Activated naive CD4-positive, alpha-beta T cell treated with anti-CD3 and anti-CD28 coated beads for 36 hours (primary cell): ENCODE data around the gene MYF5. TPM values are rescaled to one million over a fixed set of nuclear protein-coding genes. Genes with fewer than 3 reads are reported as not detected.

ENCODE experiments used
- CTCF ChIA-PET: fragments of 350-600 bp; sonication (Branson Sonifier 250); formaldehyde crosslinking; loops from one replicate; lab custom pipeline; 2021; ENCODE audit warnings: antibody characterized with exemption; lab: Charles Lee
- DNase-seq: peaks from one replicate; pipeline ENCODE4 v3.0.0-alpha.2; 2020
- H3K27ac Mint-ChIP-seq: one replicate; pipeline ENCODE4 v1.8.0; 2021; ENCODE audit warnings: mild to moderate bottlenecking, mixed read lengths
- H3K27me3 Mint-ChIP-seq: one replicate; pipeline ENCODE4 v1.8.0; 2021; ENCODE audit warnings: low read depth, mixed read lengths
- H3K36me3 Mint-ChIP-seq: one replicate; pipeline ENCODE4 v1.8.0; 2021; ENCODE audit warnings: low read depth, mixed read lengths
- H3K4me1 Mint-ChIP-seq: one replicate; pipeline ENCODE4 v1.8.0; 2021; ENCODE audit warnings: low read depth, mixed read lengths
- H3K4me3 Mint-ChIP-seq: one replicate; pipeline ENCODE4 v1.8.0; 2021; ENCODE audit warnings: mild to moderate bottlenecking, moderate library complexity, mixed read lengths
- H3K9me3 Mint-ChIP-seq: one replicate; pipeline ENCODE4 v1.8.0; 2021; ENCODE audit warnings: mixed read lengths
- intact Hi-C: fragments of 100-400 bp; cut with micrococcal nuclease; formaldehyde crosslinking; loops from one replicate; pipeline ENCODE4 v1.15.1; 2023
- total RNA-seq, 2 experiments: library from RNA; stranded (reverse); gene quantifications; one replicate each; pipeline ENCODE4 v1.2.3, GENCODE V29; 2021

The MYF5 gene
- total RNA-seq, 2 experiments from 2014 or later = not detected

DNA sequence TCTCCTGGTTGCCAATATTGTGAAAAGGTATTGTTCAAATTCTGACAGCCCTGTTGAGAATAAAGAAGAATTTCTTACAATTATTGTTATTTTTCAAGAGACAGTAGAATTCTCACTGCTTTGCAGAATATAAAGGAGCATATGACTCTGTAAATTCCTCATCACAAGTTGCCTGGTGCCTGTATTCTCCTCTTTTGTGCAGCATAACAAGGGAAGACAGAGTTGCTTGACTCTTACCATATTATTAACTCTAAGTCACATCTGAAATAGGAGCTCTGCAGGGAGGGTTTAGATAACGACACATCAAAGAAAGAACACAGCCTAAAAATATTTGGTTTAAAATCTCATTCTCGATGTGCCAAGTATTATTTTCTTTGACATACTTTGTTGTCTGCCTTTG lies 31.1 kb downstream of the MYF5 start:
- CTCF ChIA-PET = no interaction called here
- H3K36me3 Mint-ChIP-seq = no peaks in the 10 kb centered on the region
- H3K27ac Mint-ChIP-seq = no peak overlapping the region
- no peak for DNase-seq
- intact Hi-C loops = no loop called here
- no peak overlapping the region for H3K4me3 Mint-ChIP-seq
- no peaks in the 10 kb centered on the region for H3K9me3 Mint-ChIP-seq
- H3K4me1 Mint-ChIP-seq = no peaks in the 10 kb centered on the region
- H3K27me3 Mint-ChIP-seq = no peaks in the 10 kb centered on the region

DNA sequence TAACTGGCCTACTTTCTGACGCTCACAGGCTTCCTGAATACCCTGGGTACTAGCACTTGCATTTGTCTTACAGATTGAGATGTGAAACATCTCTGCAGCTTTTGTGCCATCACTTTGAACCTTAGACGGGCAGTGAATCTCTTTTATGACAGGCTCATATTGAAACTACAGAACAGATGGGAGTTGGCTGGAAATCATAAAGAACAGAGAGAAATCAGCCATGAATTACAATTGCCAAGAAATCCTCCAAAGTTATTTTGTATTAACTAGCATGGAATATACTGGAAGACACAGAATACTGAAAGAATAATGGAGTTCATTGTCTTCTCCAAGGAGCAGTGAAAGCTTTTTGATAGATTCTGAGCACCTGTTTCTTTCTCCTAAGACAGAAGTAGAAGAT lies 32.7 kb downstream of the MYF5 start:
- H3K9me3 Mint-ChIP-seq = no peaks in the 10 kb centered on the region
- CTCF ChIA-PET = interaction anchor here (0.6 kb wide), 1 partner anchor 40 kb away, joined by 4 read pairs; no protein-coding TSS in a partner anchor
- no peak overlapping the region for H3K4me3 Mint-ChIP-seq
- H3K27me3 Mint-ChIP-seq = no peaks in the 10 kb centered on the region
- no peak for DNase-seq
- H3K4me1 Mint-ChIP-seq = no peaks in the 10 kb centered on the region
- intact Hi-C loops = no loop called here
- no peaks in the 10 kb centered on the region for H3K36me3 Mint-ChIP-seq
- H3K27ac Mint-ChIP-seq = no peak overlapping the region

DNA sequence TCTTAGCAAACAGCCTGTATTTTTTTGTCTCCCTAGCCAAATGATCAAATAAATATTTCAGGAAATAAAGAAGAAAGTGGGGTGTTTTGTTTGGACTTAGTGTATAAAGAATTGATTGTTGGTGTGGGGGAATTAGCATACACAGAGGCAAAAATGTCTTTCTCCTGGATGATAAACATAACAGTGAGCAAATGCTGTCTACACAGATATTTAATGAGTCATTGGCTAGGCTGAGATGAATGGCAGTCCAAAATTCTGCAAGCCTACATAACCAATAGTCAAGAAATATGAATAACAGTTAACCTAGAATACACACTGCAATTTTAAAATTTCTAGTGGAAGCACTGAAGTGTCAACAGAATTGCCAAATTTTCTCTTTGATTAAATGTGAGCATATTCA lies 35.8 kb downstream of the MYF5 start:
- no peak for DNase-seq
- H3K4me3 Mint-ChIP-seq = no peak overlapping the region
- CTCF ChIA-PET = no interaction called here
- H3K27me3 Mint-ChIP-seq = no peaks in the 10 kb centered on the region
- no peaks in the 10 kb centered on the region for H3K36me3 Mint-ChIP-seq
- H3K9me3 Mint-ChIP-seq = no peaks in the 10 kb centered on the region
- H3K27ac Mint-ChIP-seq = no peak overlapping the region
- no peaks in the 10 kb centered on the region for H3K4me1 Mint-ChIP-seq
- intact Hi-C loops = no loop called here

DNA sequence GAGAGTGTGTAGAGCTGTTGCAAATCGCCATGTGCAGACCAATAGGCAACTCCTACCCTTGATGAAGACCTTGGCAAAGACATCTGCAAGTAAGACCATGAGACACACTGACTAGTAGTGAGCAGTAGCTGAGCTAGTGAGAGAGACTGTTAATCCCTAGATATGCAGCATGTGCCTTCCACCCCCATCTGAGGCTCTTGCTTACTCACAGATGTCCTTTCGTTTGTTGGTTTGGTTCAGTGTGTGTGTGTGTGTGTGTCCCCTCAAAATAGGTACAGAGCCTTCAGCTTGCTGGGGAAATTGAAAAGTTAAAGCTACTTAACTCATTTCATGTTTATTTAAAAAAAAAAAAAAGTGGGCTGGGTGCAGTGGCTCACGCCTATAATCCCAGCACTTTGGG lies 37.6 kb downstream of the MYF5 start:
- no peak overlapping the region for H3K4me3 Mint-ChIP-seq
- no peaks in the 10 kb centered on the region for H3K4me1 Mint-ChIP-seq
- CTCF ChIA-PET = no interaction called here
- no peak overlapping the region for H3K27ac Mint-ChIP-seq
- intact Hi-C loops = no loop called here
- no peaks in the 10 kb centered on the region for H3K36me3 Mint-ChIP-seq
- no peak for DNase-seq
- peaks cover 1% of the 10 kb centered on the region for H3K9me3 Mint-ChIP-seq
- H3K27me3 Mint-ChIP-seq = no peaks in the 10 kb centered on the region

DNA sequence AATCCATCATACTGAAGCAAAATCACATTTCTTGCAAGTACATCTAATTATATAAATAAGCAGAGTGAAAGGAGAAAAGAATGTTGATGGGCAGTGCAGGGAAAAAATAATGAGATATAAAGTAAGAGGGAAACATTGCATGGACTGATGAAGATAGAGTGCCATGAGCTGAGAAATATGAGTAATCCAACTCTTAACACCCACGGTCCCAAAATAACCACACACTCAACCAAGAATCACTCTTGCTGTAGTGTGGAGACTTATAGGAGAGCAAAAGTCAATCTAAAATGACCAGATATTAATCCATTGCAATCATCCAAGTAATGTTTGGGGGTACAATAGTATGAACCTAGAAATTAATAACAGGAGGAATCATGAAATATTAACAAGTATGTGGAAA lies 40.2 kb downstream of the MYF5 start:
- Mint-ChIP-seq H3K27me3 (no peaks in the 10 kb centered on the region), H3K36me3 (no peaks in the 10 kb centered on the region), H3K4me1 (no peaks in the 10 kb centered on the region), H3K4me3 (no peak overlapping the region), H3K9me3 (peaks cover 3% of the 10 kb centered on the region), H3K27ac (no peak overlapping the region)
- intact Hi-C loops = no loop called here
- DNase-seq = no peak
- CTCF ChIA-PET = no interaction called here

DNA sequence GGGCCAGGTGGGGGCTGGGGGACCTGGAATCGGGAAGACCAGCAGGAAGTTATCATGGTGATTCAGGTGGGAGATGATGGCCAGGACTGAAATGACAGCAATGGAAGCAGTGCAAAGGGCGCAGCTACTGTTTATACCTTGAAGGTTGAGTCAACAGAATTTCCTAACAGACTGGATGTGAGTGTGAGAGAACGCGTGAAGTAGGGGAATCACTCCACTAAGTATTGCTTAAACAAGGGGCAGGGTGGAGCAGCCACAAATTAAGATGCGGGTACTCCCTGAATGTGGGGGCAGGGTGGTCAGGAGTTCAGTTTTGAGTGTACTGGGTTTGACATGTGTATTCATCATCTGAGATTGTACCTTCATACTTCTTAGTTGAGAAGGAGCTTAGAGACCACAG lies 45.1 kb downstream of the MYF5 start:
- Mint-ChIP-seq H3K9me3 (peaks cover 3% of the 10 kb centered on the region), H3K4me1 (no peaks in the 10 kb centered on the region), H3K36me3 (no peaks in the 10 kb centered on the region), H3K27ac (no peak overlapping the region), H3K27me3 (no peaks in the 10 kb centered on the region), H3K4me3 (no peak overlapping the region)
- intact Hi-C loops = loop anchor here (5.0 kb wide), 1 partner anchor 570 kb away; no protein-coding TSS in a partner anchor
- CTCF ChIA-PET = no interaction called here
- DNase-seq = no peak

DNA sequence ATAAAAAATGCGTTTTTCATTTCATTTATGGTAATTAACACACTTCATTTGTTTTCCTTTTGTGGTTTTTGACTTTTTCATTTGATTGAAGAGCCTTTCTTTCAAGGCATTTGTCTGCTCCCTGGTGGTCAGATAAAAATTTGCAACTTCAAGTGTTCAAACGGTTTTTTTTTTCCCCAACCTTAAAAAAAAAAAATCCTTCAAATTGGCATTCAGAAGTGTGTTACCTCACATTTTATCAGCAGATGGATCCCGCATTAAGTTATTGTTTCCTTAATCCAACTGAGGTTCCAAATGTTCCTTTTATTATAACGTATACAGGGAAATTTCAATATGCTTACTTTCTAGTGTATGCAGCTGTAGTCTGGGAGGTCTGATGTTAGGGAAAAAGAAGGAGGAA lies 47.2 kb downstream of the MYF5 start:
- Mint-ChIP-seq H3K4me1 (no peaks in the 10 kb centered on the region), H3K36me3 (no peaks in the 10 kb centered on the region), H3K27ac (no peak overlapping the region), H3K27me3 (no peaks in the 10 kb centered on the region), H3K4me3 (no peak overlapping the region), H3K9me3 (peaks cover 2% of the 10 kb centered on the region)
- CTCF ChIA-PET = interaction anchor here (1.1 kb wide), 1 partner anchor 351 kb away, joined by 3 read pairs; no protein-coding TSS in a partner anchor
- intact Hi-C loops = loop anchor here (1.0 to 5.0 kb wide), 3 partner anchors 291 to 572 kb away; no protein-coding TSS in a partner anchor
- peak; percentile 9 for DNase-seq

DNA sequence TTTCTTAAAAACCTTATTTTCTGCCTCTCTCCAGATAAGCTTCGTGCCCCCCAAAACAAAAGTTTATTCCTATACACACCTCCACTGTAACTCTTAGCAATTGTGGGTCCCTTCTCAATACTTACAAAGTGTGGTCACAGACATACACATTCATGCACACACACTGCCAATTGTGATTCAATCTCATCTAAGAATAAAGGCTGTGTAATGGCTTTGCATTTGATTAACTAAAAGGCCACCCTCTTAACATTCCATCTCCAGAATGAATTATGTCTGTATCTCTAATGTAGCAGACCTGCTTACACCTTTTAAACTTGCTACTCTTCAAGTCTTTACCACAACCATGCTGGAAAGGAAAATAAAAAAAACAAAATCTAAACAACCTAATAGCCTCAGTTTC lies 49.5 kb downstream of the MYF5 start:
- no peaks in the 10 kb centered on the region for H3K27me3 Mint-ChIP-seq
- no peaks in the 10 kb centered on the region for H3K36me3 Mint-ChIP-seq
- no peaks in the 10 kb centered on the region for H3K4me1 Mint-ChIP-seq
- H3K4me3 Mint-ChIP-seq = no peak overlapping the region
- H3K27ac Mint-ChIP-seq = no peak overlapping the region
- CTCF ChIA-PET = no interaction called here
- no peak for DNase-seq
- H3K9me3 Mint-ChIP-seq = no peaks in the 10 kb centered on the region
- intact Hi-C loops = no loop called here

DNA sequence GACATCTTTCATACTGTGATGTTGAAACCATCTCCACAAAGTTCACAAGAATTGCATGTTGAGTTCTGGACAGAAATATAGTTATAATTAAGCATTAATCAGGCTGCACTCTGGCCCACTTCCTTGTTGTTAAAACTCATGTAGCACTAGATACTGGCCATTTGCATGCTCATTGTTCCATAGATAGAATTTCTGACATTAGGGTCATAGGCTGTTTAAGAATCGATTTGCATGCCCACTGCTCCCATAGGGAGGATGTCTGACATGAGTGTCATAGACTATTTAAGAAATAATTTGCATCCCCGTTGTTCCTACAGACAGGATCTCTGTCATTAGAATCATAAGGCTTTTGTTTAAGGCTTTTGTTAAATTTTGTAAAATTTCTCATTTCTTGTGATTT lies 50.2 kb downstream of the MYF5 start:
- intact Hi-C loops = no loop called here
- Mint-ChIP-seq H3K36me3 (no peaks in the 10 kb centered on the region), H3K27me3 (no peaks in the 10 kb centered on the region), H3K9me3 (no peaks in the 10 kb centered on the region), H3K4me3 (no peak overlapping the region), H3K27ac (no peak overlapping the region), H3K4me1 (no peaks in the 10 kb centered on the region)
- CTCF ChIA-PET = no interaction called here
- DNase-seq = no peak

Other genes with a start within 250 kb of the MYF5 start
- gene MYF6, start 9.3 kb upstream of the MYF5 start, total RNA-seq = not detected
- not detected for gene LIN7A, start 221.0 kb downstream of the MYF5 start, total RNA-seq